HT1080 (cell line): Measurements from ENCODE around the gene C2CD4C. TPM values are rescaled to one million over a fixed set of nuclear protein-coding genes. Genes with fewer than 3 reads are reported as not detected.
"Not testable (repeated sequence)": the region's sequence is repeated elsewhere in the genome, so short reads cannot be mapped to it uniquely, and the experiment has no call there.

Experiments
- DNase-seq: peaks from one replicate; pipeline ENCODE4 v3.0.0-alpha.2; 2015; ENCODE audit warnings: low read depth
- total RNA-seq: library from RNA; depleted of rRNA; stranded (reverse); fragments of >200 nt; shearing (Covaris generic); gene quantifications from 2 replicates; pipeline ENCODE4 v1.2.3, GENCODE V29; 2014

C2CD4C gene
- total RNA-seq, 1 experiment from 2014 or later = 0.69 TPM

GRCh38 chr19:418761-419671, 10.1 kb upstream of the C2CD4C start:
- DNase-seq = no peak

GRCh38 chr19:416416-416815, 7.5 kb upstream of the C2CD4C start:
- DNase-seq = no peak

GRCh38 chr19:415292-415691, 6.3 kb upstream of the C2CD4C start:
- no peak for DNase-seq

GRCh38 chr19:413756-414420, 4.9 kb upstream of the C2CD4C start:
- DNase-seq = no peak

GRCh38 chr19:412356-413355, 3.7 kb upstream of the C2CD4C start:
- no peak for DNase-seq

- no peak for DNase-seq
Measured at GRCh38 chr19:411723-412355, 2.9 kb upstream of the C2CD4C start.

GRCh38 chr19:411121-411722, 2.3 kb upstream of the C2CD4C start:
- not testable (repeated sequence) for DNase-seq

- DNase-seq = no peak
Measured at GRCh38 chr19:410243-410781, 1.4 kb upstream of the C2CD4C start.

GRCh38 chr19:409516-410242, 732 bp upstream of the C2CD4C start:
- DNase-seq = no peak

GRCh38 chr19:408441-408901, 476 bp downstream of the C2CD4C start:
- no peak for DNase-seq

GRCh38 chr19:407511-408440, 1.2 kb downstream of the C2CD4C start:
- DNase-seq = no peak

- DNase-seq = no peak
Measured at GRCh38 chr19:406971-407510, 1.9 kb downstream of the C2CD4C start.

GRCh38 chr19:406135-406781, 2.7 kb downstream of the C2CD4C start:
- no peak for DNase-seq

- DNase-seq = no peak
Measured at GRCh38 chr19:405121-405965, 3.6 kb downstream of the C2CD4C start.

- DNase-seq = no peak
Measured at GRCh38 chr19:403221-404027, 5.5 kb downstream of the C2CD4C start.

- no peak for DNase-seq
Measured at GRCh38 chr19:402786-403185, 6.2 kb downstream of the C2CD4C start.
